ENCODE measurements around the gene GREM2. TPM values are rescaled to one million over a fixed set of nuclear protein-coding genes. Genes with fewer than 3 reads are reported as not detected.

GREM2 gene
- total and polyA plus RNA-seq, 2 experiments from 2014 or later, result 0.18 to 0.21 TPM

GRCh38 chr1:240650877-240651276, 38.9 kb upstream of the GREM2 start:
- Histone ChIP-seq H3K9me2 (ENCODE audit: insufficient read depth) (0 out of 2 replicates have a peak, but pooled peaks cover 3% of the 10 kb centered on the region), H4K20me1 (replicated peaks; ENCODE audit: insufficient read depth) (no peaks in the 10 kb centered on the region), H3K4me1 (ENCODE audit: insufficient read depth) (no peaks in the 10 kb centered on the region), H3K27ac (ENCODE audit: low read depth) (no peak overlapping the region), H3F3A (replicated peaks; ENCODE audit: low read depth) (no peaks in the 10 kb centered on the region), H3K79me2 (replicated peaks; ENCODE audit: insufficient read depth) (no peaks in the 10 kb centered on the region), H3K4me2 (no peak overlapping the region), H3K27me3 (ENCODE audit: insufficient read depth) (no peaks in the 10 kb centered on the region), H2AFZ (no peak overlapping the region), H3K4me3 (no peak overlapping the region), H3K36me3 (ENCODE audit: insufficient read depth) (no peaks in the 10 kb centered on the region)
- Mint-ChIP-seq H3K36me3 (ENCODE audit: low read depth) (no peaks in the 10 kb centered on the region), H3K4me3 (no peak overlapping the region), H3K9me3 (no peaks in the 10 kb centered on the region), H3K27me3 (ENCODE audit: insufficient read depth, low read depth, poor library complexity) (no peaks in the 10 kb centered on the region), H3K4me1 (no peaks in the 10 kb centered on the region; the same call in 2 of the 3 replicates), H3K27ac (no peak overlapping the region)
- DNase-seq (ENCODE audit: low spot score) (no peak), ATAC-seq (no peak)
- TF ChIP-seq JUNB (IDR thresholded peaks at IDR 0.05; ENCODE audit: unreplicated experiment) (no peak), EZH2 (IDR thresholded peaks at IDR 0.05; ENCODE audit: low read depth, unreplicated experiment) (no peak), NANOG (IDR thresholded peaks at IDR 0.05; ENCODE audit: borderline replicate concordance) (no peak)

GRCh38 chr1:240649733-240650721, 38.1 kb upstream of the GREM2 start:
- Histone ChIP-seq H3K27me3 (ENCODE audit: insufficient read depth) (no peaks in the 10 kb centered on the region), H4K20me1 (replicated peaks; ENCODE audit: insufficient read depth) (no peaks in the 10 kb centered on the region), H3K4me1 (ENCODE audit: insufficient read depth) (no peaks in the 10 kb centered on the region), H3F3A (replicated peaks; ENCODE audit: low read depth) (no peaks in the 10 kb centered on the region), H3K36me3 (ENCODE audit: insufficient read depth) (no peaks in the 10 kb centered on the region), H3K4me3 (no peak overlapping the region), H3K27ac (ENCODE audit: low read depth) (no peak overlapping the region), H3K4me2 (no peak overlapping the region), H3K79me2 (replicated peaks; ENCODE audit: insufficient read depth) (no peaks in the 10 kb centered on the region), H2AFZ (no peak overlapping the region), H3K9me2 (ENCODE audit: insufficient read depth) (0 out of 2 replicates have a peak, but pooled peaks cover 3% of the 10 kb centered on the region)
- DNase-seq (ENCODE audit: low spot score) (no peak), ATAC-seq (no peak)
- Mint-ChIP-seq H3K4me3 (no peak overlapping the region), H3K27ac (no peak overlapping the region), H3K36me3 (ENCODE audit: low read depth) (no peaks in the 10 kb centered on the region), H3K27me3 (ENCODE audit: insufficient read depth, low read depth, poor library complexity) (no peaks in the 10 kb centered on the region), H3K4me1 (no peaks in the 10 kb centered on the region; the same call in 2 of the 3 replicates), H3K9me3 (no peaks in the 10 kb centered on the region)
- no peak for TF ChIP-seq CTCF (conservative IDR thresholded peaks at IDR 0.05; ENCODE audit: low read depth in 2 of 2)
- no peak for TF ChIP-seq EZH2phosphoT487 (IDR thresholded peaks at IDR 0.05; ENCODE audit: unreplicated experiment)
- no peak for TF ChIP-seq STAT1 (IDR thresholded peaks at IDR 0.05; ENCODE audit: unreplicated experiment)
- TF ChIP-seq ZNF114 (CRISPR knock-in tag; IDR thresholded peaks at IDR 0.05), result no peak
